ENCODE data around the gene OLA1.

- TF ChIP-seq CTCF (IDR thresholded peaks at IDR 0.05): no peak
- no peak for TF ChIP-seq POLR2A (IDR thresholded peaks at IDR 0.05)
Observed at GRCh38 chr2:174135981-174136380, 112.4 kb downstream of the OLA1 start.

All from breast epithelium (tissue), 3 donors.